T follicular helper cell (primary cell): ENCODE measurements around the gene RASAL3.

Experiments used
- DNase-seq: peaks from one replicate; pipeline ENCODE4 v3.0.0-alpha.2; 2020; ENCODE audit warnings: low read depth

RASAL3 gene

DNA sequence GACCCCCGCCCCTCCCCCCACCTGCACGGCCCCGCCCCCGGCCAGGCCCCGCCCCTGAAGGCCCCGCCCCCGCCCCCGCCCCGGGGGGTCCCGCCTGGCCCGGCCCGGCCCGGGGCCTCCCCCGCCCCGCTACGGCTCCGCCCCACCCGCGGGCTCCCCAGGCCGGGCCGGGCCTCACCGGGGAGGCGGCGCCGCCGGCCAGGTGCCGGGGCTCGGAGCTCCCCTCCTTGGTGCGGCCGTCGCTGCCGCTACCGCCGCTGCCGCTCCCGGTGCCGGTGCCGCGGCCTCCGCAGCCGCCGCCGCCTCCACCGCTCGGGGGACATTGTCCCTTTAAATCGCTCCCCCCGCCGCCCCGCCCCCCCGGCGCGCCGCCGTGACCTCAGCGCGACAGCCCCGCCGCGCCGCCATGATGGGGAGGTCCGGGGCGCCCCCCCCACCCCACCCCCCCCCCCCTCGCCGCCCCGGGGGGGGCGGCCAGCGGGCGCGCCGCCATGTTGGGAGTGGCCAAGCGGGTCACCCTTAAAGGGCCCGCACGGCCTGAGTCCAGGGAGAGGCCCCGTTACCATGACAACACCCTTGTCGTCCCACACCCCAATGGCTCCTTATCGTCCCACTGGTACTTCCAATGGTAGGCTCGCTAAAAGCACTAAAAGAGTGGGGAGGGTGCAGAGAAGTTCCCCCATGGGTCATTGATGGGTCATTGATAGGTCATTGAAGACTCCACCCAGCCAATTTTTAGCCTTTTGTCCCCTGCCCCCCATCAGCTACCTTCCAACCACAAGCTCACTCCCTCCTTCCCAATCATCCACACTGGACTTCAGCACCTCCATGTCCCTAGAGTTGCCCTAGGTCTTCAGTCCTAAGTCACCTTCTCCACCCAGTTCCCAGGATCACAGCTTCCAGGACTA lies 14.5 kb downstream of the RASAL3 start, which contains the start of gene WIZ:
TSS of gene WIZ (minus strand) at position 337 of the 908 bp plus-strand sequence. CDS start 1,649 bp downstream, outside the sequence.
- peak; percentile 78 for DNase-seq

DNA sequence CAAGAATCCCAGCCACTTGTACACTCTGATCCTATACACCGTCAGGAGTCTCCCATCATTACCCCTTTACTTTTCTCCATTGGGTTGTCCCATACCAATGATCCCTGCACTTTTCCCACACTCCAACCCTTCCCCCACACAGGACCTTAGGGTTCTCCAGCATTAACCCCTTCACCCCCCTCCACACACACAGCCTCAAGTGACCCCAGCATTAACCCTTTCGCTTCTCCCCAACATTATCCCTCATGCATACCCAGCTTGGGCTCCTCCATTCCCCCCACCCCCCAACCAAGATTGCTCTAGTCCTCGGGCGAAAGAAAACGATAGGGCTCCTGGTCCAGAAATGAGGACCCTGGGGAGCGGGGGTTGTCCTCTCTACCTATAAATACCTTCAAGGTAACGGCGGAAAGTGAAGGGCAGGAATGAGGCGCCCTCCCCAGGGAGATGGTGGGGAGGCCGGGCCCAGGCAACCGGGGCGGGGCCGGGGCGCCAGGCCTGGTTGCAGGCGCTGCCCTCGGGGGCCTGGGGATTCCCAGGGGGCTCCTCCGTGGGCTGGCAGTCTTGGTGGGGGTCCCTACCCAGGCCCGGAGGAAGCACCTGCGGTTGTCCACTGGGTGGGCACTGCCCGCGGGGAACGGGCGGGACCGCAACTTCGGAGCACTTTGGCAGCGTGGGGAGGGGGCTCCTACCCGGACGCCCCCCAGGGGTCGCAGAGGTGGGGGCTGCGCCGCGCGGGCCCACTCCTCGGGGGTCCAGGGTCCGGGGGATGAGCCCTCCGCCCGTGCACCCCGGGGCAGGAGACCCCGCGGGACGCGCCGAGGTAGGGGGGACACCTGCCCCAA lies 15.3 kb downstream of the RASAL3 start:
- no peak for DNase-seq

DNA sequence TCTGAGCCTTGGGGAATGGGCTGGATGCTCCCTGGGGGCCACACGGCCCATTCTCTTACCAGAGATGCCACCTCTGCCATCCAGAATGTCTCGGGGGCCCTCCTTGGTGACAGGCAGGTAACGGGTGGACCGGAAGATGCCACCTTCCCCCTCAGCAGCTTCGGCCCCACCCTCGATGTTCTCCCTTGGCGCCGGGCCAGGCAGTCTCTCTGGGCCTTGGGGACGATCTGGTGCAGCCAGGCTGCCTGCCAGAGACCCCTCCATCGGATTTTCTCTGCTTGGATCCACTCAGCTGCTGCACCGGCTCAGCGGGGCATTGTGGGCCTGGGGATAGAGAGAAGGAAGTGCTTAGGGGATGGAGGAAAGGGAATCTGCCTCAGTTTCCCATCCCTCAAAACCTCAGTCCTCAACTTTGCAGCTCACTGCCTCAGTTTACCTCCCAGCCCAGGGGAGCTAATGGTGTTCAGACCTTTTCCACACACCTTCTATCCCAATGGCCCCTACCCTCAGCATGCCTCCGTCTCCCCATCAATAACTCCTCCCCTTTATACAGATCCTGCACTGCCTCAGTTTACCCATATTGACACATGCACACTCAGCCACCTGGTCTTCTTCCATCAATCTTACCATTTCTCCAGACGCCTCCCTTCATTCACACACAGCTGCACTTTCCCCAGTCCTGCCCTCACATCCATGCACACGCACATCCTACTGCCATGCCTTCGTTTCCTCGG lies 16.1 kb downstream of the RASAL3 start:
- DNase-seq, result no peak

DNA sequence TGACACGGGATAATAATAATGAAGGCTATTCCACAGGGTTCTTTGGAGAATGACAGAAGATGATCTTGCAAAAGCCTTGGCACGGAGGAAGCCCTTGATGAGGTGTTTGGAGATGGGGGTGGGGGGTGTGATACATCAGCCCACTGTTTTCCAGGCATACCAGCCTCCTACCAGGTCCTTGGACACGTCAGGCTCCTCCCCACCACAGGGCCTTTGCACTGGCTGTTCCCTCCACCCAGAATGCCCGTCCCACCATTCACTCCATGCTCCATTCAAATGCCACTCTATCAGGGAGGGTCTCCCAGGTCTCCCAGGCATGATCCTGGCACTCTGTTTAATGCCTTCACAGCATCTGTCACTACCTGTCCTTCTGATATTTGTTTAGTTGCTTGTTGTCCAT lies 17.3 kb downstream of the RASAL3 start:
- no peak for DNase-seq

DNA sequence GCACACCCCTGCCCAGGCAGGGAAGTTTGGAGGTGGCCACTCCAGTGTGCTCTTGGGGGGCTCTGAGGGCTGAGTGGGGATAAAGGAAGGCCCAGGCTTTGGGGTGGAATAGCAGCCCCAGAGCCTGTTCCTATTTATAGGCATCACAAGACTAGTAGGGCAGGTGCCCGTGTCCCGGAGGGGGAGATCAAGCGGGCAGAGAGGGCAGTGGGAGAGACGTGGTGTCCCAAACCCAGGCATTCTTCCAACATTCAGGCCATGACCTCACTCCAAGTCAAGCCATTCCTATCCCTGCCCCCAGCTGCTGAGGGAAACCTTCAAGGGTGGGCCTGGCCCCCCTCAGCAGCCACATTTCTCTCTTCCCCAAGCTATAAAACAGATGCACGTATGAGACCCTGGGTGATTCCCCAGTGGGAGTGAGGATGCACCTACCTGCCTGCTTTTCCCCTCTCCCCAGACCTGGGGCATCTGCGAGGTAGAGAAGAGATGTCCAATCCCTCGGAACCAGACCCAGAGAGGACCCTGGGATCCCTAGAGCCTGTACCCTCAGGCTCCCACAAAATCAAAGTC lies 18.5 kb downstream of the RASAL3 start:
- no peak for DNase-seq

DNA sequence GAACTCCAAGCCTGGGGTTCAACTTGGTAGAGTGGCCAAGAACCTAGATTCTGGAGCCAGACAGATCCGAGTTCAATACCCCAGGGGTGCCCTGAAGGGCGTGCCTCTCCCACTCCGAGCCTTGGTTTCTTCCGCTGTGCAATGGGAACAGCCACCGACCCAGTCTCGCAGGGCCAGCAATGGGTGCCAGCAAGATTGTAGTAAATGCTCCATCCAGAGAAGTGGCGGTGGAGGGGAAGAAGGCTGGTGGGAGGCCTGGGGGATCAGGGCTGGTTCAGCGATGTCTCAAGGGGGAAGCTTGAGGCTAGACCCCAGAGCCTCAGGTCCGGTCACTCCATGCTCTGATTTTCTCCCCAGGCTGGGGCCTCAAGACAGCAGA lies 19.1 kb downstream of the RASAL3 start:
- DNase-seq, result no peak

DNA sequence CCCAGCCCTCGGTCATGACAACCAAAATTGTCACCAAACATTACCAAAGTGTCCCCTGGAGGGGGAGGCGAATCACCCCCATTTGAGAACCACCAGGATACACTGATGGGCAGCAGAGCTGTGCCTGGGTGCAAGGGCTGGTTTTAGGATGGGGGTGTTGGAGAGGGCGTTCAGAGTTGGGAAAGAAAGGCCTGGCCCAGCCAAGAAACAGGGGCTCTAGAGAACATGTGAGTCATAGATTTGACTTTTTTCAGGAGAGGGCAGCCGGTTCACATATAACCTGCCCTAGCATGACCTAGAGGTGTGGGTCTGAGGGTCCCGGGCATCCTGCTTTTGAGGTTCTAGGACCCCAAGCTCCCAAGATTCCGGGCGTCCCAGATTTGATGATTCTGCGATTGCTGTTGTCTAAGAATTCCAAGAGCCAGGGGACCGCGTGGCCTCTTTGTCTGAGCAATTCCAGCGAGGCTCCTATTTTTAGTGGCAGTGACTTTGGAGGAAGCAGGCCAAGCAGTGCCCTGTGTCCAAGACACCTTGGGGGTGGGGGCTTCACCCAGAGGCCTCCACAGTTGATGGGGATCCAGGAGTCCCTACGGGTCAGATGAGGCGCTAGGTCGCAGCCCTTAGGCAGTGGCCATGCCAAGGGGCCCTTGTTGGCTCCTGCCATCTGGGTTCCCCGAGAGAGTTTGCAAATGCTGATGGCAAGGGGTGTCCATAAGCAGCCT lies 19.7 kb downstream of the RASAL3 start:
- no peak for DNase-seq

DNA sequence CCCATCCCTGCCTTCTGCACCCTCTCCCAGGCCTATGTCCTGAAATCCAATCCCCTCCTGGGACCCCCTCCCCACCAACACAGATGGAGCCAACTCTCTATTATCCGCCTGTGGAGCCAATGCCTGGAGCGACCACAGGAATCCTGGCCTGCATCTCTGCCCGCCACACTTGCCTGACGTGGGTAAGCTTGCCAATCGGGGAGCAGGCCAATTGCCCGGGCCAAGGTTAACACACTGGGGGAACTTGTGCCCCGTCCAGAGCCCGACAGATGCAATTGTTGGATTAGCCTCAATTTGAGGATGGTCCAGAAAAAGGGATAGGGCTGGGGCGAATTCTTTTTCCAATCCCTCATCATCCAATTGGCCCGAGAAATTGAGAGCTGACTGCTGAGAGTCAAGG lies 20.5 kb downstream of the RASAL3 start:
- no peak for DNase-seq

DNA sequence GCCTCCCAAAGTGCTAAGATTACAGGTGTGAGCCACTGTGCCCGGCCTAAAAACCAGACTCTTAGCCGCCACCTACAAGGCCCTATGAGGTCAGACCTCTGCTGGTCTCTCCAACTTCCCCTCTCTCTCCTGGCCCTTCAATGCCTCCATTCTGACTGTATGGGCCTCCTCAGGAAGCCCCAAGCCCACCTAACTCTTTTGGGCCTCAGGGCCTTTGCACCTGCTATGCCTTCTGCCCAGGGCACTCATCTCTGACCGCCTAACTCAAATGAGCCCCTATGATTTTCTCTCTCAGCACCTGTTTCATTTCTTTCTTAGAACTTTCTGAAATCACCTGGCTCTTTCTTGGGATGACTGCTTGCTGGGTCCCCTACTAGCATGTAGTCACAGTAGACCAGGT lies 21.0 kb downstream of the RASAL3 start:
- no peak for DNase-seq

DNA sequence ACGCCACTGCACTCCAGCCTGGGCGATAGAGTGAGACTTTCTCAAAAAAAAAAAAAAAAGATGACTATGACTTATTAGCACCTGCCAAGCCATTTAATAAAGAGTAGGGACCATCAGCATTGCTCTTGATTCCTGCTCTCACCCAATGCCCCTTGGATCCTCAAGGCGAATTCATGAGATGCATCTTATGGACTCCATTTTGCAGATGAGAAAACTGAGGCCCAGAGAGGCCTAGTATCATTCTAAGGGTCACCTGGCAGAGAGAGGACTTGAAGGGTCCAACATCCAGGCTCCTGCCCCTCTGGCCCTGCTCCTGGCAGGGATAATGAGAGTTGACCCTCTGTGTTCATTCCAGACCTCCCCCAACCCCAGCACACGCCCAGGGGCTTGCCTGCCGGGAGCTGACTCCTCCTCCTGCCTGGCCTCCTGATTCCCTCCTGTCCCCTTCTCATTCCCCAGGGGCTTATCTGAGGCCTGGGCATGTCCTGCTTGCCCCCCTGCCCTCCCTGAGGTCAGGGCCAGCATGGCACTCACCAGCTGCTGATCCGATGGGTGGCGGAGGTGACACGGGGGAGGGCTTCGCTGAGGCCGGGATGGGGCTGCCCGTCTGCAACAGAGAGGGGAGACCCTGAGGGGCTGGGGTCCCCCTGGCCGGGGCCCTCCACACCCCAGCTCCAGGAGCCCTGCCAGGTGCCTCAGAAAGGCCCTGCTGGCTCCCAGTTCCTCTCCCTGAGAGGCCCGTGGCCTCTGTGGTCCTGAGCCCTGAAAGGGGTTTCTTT lies 22.0 kb downstream of the RASAL3 start:
- no peak for DNase-seq

DNA sequence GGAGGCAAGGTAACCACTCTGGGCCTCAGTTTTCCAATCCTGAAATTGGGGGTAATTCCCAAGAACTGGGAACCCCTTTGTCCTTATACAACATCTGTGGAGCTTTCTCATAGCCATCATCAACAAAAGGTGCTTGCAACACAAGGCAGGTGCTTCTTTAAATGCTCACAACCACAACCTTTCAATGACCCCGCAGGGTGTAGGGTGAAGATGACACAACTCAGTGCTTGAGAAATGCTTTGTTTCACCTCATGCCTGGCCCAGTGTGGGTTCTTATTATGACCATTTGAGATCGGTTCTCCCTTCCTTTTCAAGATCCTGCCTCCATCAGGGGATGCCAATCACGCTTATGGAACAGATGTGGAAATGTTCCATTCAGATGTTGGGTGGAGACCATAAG lies 23.0 kb downstream of the RASAL3 start:
- no peak for DNase-seq

DNA sequence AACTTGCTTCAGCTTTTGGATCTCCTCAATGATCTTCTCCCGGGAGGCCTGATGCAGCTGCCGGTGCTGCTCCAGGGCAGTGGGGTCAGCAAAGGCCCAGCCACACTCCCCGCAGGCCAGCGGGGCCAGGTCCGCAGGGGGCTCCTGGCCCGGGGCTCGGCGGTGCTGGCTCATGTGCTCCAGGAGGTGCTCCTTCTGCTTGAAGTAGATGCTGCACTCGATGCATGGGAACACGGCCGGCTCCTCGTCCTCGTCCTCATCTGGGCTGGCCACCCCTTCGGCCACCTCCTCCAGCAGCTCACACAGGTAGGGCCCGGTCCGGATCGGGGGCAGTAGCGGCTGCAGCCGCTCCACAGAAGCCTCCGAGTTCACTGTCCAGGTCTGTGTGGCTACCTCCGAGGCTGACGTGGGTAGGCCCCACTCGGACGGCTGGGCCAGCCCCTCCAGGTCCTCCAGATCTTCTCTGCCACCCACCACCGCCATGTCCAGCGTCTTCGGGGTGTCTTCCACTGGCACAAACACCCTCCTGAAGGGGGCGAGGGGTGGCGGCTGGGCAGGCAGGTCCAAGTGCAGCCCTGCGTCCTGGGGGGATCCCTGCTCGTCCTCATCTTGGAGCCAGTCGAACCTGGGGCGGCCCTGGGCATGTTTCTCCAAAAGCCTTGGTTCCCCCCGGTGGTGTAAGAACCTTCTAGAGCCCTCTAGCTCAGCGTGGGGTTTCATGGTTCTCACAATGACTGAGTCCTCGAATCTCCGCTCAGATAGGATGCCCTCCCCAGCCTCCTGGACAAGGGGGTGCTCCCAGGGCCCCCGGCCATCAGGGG lies 24.3 kb downstream of the RASAL3 start:
- no peak for DNase-seq

DNA sequence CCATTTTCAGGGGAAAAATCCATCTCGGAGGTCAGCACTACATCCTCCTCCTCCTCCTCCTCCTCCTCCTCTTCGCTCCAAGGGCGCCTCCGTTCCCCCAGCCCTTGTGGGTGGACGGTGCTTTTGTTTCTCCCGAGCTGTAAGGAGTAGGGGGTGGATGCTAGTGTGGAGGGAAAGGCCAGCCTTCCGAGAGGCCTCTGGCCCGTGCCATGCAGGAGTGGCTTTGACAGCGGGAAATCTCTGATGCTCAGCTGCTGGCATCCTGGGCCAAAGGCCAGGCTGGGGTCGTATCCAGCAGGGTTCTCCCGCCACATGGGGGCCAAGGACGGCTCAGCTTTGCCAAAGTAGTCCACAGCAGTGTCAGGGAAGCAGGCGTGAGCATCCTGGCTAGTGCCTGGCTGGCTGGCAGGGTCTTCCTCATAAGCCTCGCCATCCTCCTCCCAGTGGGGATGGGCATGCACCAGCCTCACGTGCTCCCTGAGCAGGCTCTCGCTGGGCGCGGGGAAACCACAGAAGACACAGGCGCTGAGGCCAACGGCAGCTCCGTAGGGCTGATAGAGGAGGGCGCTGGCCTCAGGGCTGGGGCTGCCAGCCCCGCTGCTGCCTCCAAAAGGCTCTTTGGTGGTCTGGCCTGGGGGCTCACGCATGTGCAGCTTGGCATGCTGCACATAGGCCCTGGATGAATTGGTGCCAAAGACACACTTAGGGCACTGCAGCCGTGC lies 25.1 kb downstream of the RASAL3 start:
- no peak for DNase-seq

DNA sequence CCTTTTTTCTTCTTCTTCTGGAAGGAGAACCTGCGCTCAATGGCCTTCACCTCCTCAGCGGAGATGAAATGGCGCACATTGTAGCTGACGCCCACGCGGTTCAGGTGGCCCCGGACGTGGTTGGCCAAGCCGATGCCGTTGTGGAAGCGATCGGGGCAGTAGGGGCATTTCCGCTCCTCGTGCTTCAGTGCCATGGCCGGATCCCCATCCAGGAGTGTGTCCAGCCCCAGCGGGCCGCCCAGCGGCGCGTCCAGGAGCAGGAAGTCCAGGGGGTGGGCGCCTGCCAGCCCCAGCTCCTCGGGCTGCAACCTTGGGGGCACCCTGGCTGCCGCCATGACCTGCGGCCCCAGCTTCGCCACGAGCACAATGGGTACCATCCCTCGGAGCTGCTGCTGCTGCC lies 25.8 kb downstream of the RASAL3 start:
- DNase-seq, result no peak

DNA sequence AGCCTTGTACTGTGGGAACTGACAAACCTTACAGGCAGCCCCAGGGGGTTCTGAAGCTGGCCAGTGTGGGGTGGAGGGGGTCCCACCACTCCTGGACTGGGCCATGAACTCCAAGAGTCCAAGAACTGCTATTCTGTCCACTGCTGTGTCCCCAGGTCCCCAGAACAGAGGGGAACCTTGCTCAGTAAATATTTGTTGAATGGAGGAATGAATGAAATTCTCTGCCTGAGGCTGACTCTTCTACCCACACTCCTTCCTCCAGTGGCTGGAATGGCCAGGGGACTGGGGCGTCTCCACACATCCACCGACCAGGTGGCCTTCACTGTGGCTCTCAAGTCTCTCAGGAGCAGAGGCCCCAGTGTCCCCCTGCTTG lies 26.2 kb downstream of the RASAL3 start:
- no peak for DNase-seq

DNA sequence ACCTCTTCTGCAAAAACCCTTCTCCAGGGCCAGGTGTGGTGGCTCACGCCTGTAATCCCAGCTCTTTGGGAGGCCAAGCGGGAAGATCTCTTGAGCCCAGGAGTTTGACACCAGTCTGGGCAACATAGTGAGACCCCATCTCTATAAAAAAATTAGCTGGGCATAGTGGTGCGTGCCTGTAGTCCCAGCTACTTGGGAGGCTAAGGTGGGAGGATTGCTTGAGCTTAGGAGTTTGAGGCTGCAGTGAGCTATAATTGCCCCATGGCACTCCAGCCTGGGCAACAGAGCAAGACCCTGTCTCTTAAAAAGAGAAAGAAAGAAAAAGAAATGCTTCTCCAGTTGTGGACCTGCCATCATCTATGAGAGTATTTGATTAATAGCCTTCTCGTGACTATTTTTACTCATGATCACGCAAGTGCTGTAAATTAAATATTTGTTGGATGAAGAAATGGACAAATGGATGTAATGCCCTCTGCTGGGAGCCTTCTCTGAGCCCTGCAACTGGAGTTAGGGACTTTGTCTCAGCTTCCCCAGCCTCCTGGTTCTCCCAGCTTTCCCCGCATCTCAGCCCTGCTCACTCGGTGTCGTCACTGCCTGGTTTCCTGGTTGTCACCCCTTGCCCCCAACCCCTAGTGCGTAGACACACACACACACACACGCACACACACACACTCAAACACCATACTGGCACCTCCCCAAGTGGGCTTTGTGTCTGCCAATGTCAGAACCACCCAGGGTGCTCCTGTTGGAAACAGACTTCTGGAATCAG lies 26.8 kb downstream of the RASAL3 start:
- no peak for DNase-seq

DNA sequence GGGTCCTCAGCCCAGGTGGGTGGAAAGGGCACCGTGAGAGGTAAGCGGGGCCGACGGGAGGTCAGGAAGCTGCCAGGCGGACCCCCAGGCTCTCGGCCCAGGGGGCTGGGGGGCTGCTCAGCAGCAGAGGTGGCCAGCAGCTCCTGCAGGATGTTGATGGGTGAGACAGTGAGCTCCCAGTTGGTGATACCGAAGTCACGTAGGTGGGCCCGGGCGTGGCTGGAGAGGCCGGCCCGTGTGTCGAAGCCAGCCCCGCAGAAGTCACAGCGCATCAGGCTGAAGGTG lies 27.6 kb downstream of the RASAL3 start:
- no peak for DNase-seq
